Colonic mucosa (tissue), 4 donors: ENCODE results near the gene ERVK3-1. TPM values are rescaled to one million over a fixed set of nuclear protein-coding genes. Genes with fewer than 3 reads are reported as not detected.
"Not testable (repeated sequence)": the region's sequence is repeated elsewhere in the genome, so short reads cannot be mapped to it uniquely, and the experiment has no call there.

Experiments
- DNase-seq: peaks from one replicate; pipeline ENCODE4 v3.0.0-alpha.2; 2020
- H3K27ac ChIP-seq: fragments of 200-600 bp; one replicate; pipeline ENCODE4 v1.8.0; 2021
- H3K27me3 ChIP-seq: fragments of 200-600 bp; one replicate; pipeline ENCODE4 v1.8.0; 2021
- H3K36me3 ChIP-seq: fragments of 200-600 bp; one replicate; pipeline ENCODE4 v1.8.0; 2021
- H3K4me1 ChIP-seq: fragments of 200-600 bp; one replicate; pipeline ENCODE4 v1.8.0; 2021; ENCODE audit warnings: mild to moderate bottlenecking
- H3K4me3 ChIP-seq: fragments of 200-600 bp; one replicate; pipeline ENCODE4 v1.8.0; 2021
- H3K9ac ChIP-seq, 2 donors: one replicate each; pipeline ENCODE4 v1.7.0; 2013; ENCODE audit warnings: control low read depth in 2 of 2, low read depth in 2 of 2, low read length in 2 of 2
- H3K9me3 ChIP-seq: fragments of 200-600 bp; one replicate; pipeline ENCODE4 v1.8.0; 2021
- intact Hi-C: fragments of 100-400 bp; cut with DNase I; formaldehyde crosslinking; loops from one replicate; pipeline ENCODE4 v1.14.1; 2022
- total RNA-seq, 2 donors: library from RNA; stranded (reverse); fragmentation: NEBNext Ultra II Directional in 1 of 2; extraction: Animal tissue kit (Norgen Biotek cat#: 25700) in 1 of 2; gene quantifications; one replicate each; pipeline ENCODE4 v1.2.1, GENCODE V29; 2021
- TF ChIP-seq, protein P1 (sequence below): fragments of 200-600 bp; IDR thresholded peaks from one replicate; pipeline ENCODE4 v1.8.0; 2022; ENCODE audit warnings: antibody characterized with exemption, mild to moderate bottlenecking
- donor health status: healthy.
- donor health status: DM: no; HTN: no; CAD: no.
- donor health status: DM: no; HTN: no; CAD: no.

Gene ERVK3-1, protein sequence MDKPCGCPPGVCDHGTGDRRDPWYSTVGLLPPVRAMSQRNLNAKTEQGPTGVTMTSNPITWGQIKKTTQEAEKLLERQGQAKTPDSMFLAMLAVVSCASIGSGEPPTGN
- total RNA-seq = 10 to 100 TPM; 21.6 to 25.0 TPM

DNA sequence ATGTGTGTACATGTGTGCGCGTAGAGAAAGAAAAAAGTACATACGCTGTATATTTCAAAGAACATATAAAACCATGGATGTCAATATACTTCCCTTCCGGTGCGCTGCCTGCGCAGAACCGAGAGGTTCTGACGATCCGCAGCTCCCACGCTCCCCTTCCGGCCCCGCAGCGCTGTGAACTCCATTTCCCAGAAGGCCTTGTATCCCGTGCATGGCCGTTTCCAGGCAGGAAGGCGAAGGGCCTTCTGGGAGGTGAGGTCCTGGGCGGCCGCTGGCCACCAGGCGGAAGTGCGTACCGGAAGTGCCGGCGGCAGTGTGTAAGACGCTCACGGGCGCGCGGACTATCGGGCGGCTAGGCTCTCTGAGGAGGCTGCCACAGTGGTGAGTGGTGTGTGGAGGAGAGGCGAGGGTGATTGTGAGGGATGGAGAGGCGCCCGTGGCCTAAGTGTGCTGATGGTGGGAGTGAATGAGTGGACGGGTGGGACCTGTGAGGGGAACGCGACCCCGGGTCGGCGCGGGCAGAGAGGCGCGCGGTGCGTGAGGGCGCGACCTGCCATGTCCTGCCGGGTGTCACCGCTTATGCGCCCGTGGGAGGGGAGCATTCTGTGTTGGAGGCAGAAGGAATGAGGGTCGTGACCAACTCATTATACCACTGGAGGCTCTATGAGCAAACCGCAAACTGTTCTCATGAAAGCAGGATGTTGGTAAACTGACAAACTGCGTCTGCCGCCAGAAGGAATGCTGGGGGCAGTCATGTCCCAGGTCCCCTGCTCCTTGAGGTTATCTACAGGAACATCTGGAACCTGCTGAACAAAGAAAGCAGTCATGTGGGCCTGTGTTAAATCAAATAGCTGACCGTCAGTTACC is at the start of gene ERVK3-1:
TSS of gene ERVK3-1 (plus strand) at position 313 of the 867 bp plus-strand sequence. CDS start 6,792 bp downstream, outside the sequence.
- no peaks in the 10 kb centered on the region for H3K27me3 ChIP-seq
- peak within 1 kb of the TSS; percentile 98 for H3K4me3 ChIP-seq
- no peaks in the 10 kb centered on the region for H3K4me1 ChIP-seq
- TF ChIP-seq, protein P1, sequence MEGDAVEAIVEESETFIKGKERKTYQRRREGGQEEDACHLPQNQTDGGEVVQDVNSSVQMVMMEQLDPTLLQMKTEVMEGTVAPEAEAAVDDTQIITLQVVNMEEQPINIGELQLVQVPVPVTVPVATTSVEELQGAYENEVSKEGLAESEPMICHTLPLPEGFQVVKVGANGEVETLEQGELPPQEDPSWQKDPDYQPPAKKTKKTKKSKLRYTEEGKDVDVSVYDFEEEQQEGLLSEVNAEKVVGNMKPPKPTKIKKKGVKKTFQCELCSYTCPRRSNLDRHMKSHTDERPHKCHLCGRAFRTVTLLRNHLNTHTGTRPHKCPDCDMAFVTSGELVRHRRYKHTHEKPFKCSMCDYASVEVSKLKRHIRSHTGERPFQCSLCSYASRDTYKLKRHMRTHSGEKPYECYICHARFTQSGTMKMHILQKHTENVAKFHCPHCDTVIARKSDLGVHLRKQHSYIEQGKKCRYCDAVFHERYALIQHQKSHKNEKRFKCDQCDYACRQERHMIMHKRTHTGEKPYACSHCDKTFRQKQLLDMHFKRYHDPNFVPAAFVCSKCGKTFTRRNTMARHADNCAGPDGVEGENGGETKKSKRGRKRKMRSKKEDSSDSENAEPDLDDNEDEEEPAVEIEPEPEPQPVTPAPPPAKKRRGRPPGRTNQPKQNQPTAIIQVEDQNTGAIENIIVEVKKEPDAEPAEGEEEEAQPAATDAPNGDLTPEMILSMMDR = no peak
- DNase-seq = peak; percentile 97
- intact Hi-C loops = no loop called here
- H3K36me3 ChIP-seq = no peaks in the 10 kb centered on the region
- no peaks in the 10 kb centered on the region for H3K9me3 ChIP-seq
- peak within 1 kb of the TSS; percentile 93 to 97 for H3K9ac ChIP-seq
- H3K27ac ChIP-seq = peak within 1 kb of the TSS; percentile 75

DNA sequence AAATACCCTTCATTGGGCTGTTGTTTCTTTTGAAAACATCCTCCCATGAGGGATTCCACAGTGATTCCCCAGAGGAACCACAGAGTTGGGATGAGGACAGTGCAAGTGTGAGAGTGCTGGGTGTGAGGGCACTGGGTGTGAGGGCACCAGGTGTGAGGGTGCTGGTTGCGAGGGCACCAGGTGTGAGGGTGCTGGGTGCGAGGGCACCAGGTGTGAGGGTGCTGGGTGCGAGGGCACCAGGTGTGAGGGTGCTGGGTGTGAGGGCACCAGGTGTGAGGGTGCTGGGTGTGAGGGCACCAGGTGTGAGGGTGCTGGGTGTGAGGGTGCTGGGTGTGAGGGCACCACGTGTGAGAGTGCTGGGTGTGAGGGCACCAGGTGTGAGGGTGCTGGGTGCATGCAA is 46.9 kb upstream of the ERVK3-1 start:
- Histone ChIP-seq H3K9me3 (peaks cover 40% of the 10 kb centered on the region), H3K36me3 (peaks cover 14% of the 10 kb centered on the region)
- H3K4me3 ChIP-seq, H3K27me3 ChIP-seq, H3K9ac ChIP-seq, H3K4me1 ChIP-seq, H3K27ac ChIP-seq, intact Hi-C loops, DNase-seq: not testable (repeated sequence)

DNA sequence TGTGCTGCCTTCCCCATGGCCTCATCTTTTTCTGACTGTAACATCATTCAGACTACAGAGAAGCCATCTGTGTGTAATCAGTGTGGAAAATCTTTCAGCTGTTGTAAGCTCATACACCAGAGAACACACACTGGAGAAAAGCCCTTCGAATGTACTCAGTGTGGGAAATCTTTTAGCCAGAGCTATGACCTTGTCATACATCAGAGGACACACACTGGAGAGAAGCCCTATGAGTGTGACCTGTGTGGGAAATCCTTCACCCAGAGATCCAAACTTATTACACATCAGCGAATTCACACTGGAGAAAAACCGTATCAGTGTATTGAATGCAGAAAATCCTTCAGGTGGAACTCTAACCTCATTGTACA is 43.6 kb upstream of the ERVK3-1 start:
- Histone ChIP-seq H3K9ac (no peak overlapping the region), H3K27me3 (no peaks in the 10 kb centered on the region), H3K27ac (no peak overlapping the region), H3K4me3 (no peak overlapping the region), H3K36me3 (peaks cover 14% of the 10 kb centered on the region), H3K4me1 (no peaks in the 10 kb centered on the region), H3K9me3 (peaks cover 46% of the 10 kb centered on the region)
- intact Hi-C loops = no loop called here
- DNase-seq = no peak
- TF ChIP-seq, protein P1 = no peak

DNA sequence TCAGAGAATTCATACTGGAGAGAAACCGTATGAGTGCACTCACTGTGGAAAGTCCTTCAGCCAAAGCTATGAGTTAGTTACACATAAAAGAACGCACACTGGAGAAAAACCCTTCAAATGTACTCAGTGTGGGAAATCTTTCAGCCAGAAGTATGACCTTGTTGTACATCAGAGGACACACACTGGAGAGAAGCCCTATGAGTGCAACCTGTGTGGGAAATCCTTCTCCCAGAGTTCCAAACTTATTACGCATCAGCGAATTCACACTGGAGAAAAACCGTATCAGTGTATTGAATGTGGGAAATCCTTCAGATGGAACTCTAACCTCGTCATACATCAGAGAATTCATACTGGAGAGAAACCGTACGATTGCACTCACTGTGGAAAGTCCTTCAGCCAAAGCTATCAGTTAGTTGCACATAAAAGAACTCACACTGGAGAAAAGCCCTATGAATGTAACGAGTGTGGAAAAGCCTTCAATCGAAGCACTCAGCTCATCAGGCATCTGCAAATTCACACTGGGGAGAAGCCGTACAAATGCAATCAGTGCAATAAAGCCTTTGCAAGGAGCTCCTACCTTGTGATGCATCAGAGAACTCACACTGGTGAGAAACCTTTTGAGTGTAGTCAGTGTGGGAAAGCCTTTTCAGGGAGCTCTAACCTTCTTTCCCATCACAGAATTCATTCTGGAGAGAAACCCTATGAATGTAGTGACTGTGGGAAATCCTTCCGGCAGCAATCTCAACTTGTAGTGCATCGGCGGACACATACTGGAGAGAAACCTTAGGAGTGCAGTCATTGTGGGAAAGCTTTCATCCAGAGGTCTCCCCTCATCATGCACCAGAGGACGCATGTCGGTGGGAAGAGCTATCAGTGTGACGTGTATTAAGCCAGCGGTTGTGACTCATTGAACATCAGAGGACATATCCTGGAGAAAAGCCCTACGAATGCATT is 42.9 kb upstream of the ERVK3-1 start:
- TF ChIP-seq, protein P1 = no peak
- Histone ChIP-seq H3K27me3 (no peaks in the 10 kb centered on the region), H3K36me3 (peaks cover 14% of the 10 kb centered on the region), H3K4me1 (no peaks in the 10 kb centered on the region), H3K4me3 (no peak overlapping the region), H3K27ac (no peak overlapping the region), H3K9ac (no peak overlapping the region), H3K9me3 (peaks cover 50% of the 10 kb centered on the region)
- intact Hi-C loops = no loop called here
- no peak for DNase-seq

DNA sequence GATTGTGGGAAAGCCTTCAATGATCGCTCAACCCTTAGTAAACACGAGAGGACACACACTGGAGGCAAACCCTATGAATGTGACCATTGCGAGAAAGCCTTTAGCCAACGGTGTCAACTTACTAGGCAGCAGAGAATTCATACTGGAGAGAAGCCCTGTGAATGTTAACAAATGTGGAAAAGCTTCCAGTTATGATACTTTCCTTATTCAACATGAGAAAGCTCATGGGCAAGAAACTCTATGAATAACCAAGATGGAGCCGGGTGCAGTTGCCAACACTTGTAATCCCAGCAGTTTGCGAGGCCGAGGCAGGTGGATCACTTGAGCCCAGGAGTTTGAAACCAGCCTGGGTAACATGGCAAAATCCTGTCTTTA is 42.3 kb upstream of the ERVK3-1 start:
- Histone ChIP-seq H3K27me3 (no peaks in the 10 kb centered on the region), H3K27ac (no peak overlapping the region), H3K4me3 (no peak overlapping the region), H3K9me3 (peaks cover 50% of the 10 kb centered on the region), H3K4me1 (no peaks in the 10 kb centered on the region), H3K36me3 (peaks cover 14% of the 10 kb centered on the region), H3K9ac (no peak overlapping the region)
- TF ChIP-seq, protein P1 = no peak
- intact Hi-C loops = no loop called here
- DNase-seq = no peak
